PC-3 (cell line): ENCODE measurements around the gene AFF3. TPM values are rescaled to one million over a fixed set of nuclear protein-coding genes. Genes with fewer than 3 reads are reported as not detected.

Experiments
- ATAC-seq: fragments of 200-7000 bp; cut with Tn5 transposase; 2 replicates; pipeline ENCODE4 v1.9.1; 2020; ENCODE audit warnings: mild to moderate bottlenecking, moderate library complexity
- BruUV-seq: library from RNA; stranded (reverse); fragments of 400-500 nt; replicated peaks from 2 replicates; lab custom pipeline; 2021; lab: Mats Ljungman, UMichigan
- CTCF ChIA-PET: fragments of 300-600 bp; sonication (Branson Sonifier 250); formaldehyde crosslinking; loops from one replicate; lab custom pipeline; 2022; ENCODE audit warnings: antibody characterized with exemption; lab: Charles Lee
- POLR2A ChIA-PET: fragments of 300-600 bp; sonication (Branson Sonifier 250); formaldehyde crosslinking; loops from one replicate; lab custom pipeline; 2022; ENCODE audit warnings: antibody characterized with exemption; ENCODE audit not compliant: unreplicated experiment; lab: Charles Lee
- DNase-seq: peaks from one replicate; pipeline ENCODE4 v3.0.0-alpha.2; 2015
- H2AFZ ChIP-seq: fragments of 300-600 bp; sonication (generic); 2 replicates; pipeline ENCODE4 v1.6.0; 2016; ENCODE audit warnings: antibody characterized with exemption, low read length
- H3F3A ChIP-seq: fragments of 300-600 bp; sonication (generic); one replicate; pipeline ENCODE4 v1.6.0; 2017; ENCODE audit warnings: antibody characterized with exemption, low read length, control low read depth, mild to moderate bottlenecking; ENCODE audit not compliant: unreplicated experiment
- H3K27ac ChIP-seq: fragments of 300-600 bp; sonication (generic); 2 replicates; pipeline ENCODE4 v1.5.1; 2016; ENCODE audit warnings: mild to moderate bottlenecking, low read length
- H3K27me3 ChIP-seq: fragments of 300-600 bp; sonication (generic); 2 replicates; pipeline ENCODE4 v1.6.1; 2016; ENCODE audit warnings: low read length, mixed read lengths
- H3K36me3 ChIP-seq: fragments of 300-600 bp; sonication (generic); 2 replicates; pipeline ENCODE4 v1.6.1; 2016; ENCODE audit warnings: low read depth, mixed run types, low read length, mixed read lengths
- H3K4me1 ChIP-seq: fragments of 300-600 bp; sonication (generic); 2 replicates; pipeline ENCODE4 v1.5.1; 2016; ENCODE audit warnings: low read length; ENCODE audit not compliant: insufficient read depth
- H3K4me2 ChIP-seq: fragments of 300-600 bp; sonication (generic); 2 replicates; pipeline ENCODE4 v1.6.0; 2016; ENCODE audit warnings: low read length
- H3K4me3 ChIP-seq: fragments of 300-600 bp; sonication (generic); 2 replicates; pipeline ENCODE4 v1.5.1; 2016; ENCODE audit warnings: mild to moderate bottlenecking, low read length, mixed read lengths
- H3K79me2 ChIP-seq: fragments of 300-600 bp; sonication (generic); 2 replicates; pipeline ENCODE4 v1.6.1; 2017; ENCODE audit warnings: low read length, mixed read lengths
- H3K9ac ChIP-seq: fragments of 300-600 bp; sonication (generic); 2 replicates; pipeline ENCODE4 v1.6.0; 2016; ENCODE audit warnings: mild to moderate bottlenecking, low read length
- H3K9me2 ChIP-seq: fragments of 300-600 bp; sonication (generic); replicated peaks from 2 replicates; pipeline ENCODE4 v1.6.1; 2016; ENCODE audit warnings: mixed run types, low read length, mixed read lengths
- H3K9me3 ChIP-seq: fragments of 300-600 bp; sonication (generic); 2 replicates; pipeline ENCODE4 v1.6.1; 2016; ENCODE audit warnings: low read length, mixed read lengths
- H4K20me1 ChIP-seq: fragments of 300-600 bp; sonication (generic); 2 replicates; pipeline ENCODE4 v1.6.1; 2016; ENCODE audit warnings: low read length, mixed read lengths
- CTCF ChIP-seq: fragments of 300-600 bp; sonication (generic); conservative IDR thresholded peaks from 2 replicates; pipeline ENCODE4 v1.5.1; 2017; ENCODE audit warnings: antibody characterized with exemption, low read depth, mild to moderate bottlenecking, low read length
- EZH2 ChIP-seq: fragments of 300-600 bp; sonication (generic); IDR thresholded peaks from one replicate; pipeline ENCODE4 v1.6.1; 2017; ENCODE audit warnings: antibody characterized with exemption, mild to moderate bottlenecking, low read length; ENCODE audit not compliant: unreplicated experiment
- EZH2phosphoT487 ChIP-seq: fragments of 300-600 bp; sonication (generic); IDR thresholded peaks from 2 replicates; pipeline ENCODE4 v1.6.1; 2018; ENCODE audit warnings: mild to moderate bottlenecking, antibody characterized with exemption, low read length, borderline replicate concordance
- intact Hi-C: fragments of 100-400 bp; cut with micrococcal nuclease; formaldehyde crosslinking; loops from 2 replicates; pipeline ENCODE4 v1.9.0; 2023
- total RNA-seq: library from RNA; depleted of rRNA; stranded (reverse); fragments of >200 nt; gene quantifications from 2 replicates; pipeline ENCODE4 v1.2.3, GENCODE V29; 2014

AFF3 gene
- total RNA-seq, 1 experiment from 2014 or later = 0.04 TPM

GRCh38 chr2:100072503-100072902, 69.9 kb downstream of the AFF3 start:
- intact Hi-C loops = no loop called here
- Histone ChIP-seq H3K9ac (no peak overlapping the region), H3K27me3 (peaks cover 16% of the 10 kb centered on the region), H3K36me3 (no peaks in the 10 kb centered on the region), H3K4me1 (peaks cover 15% of the 10 kb centered on the region), H4K20me1 (no peaks in the 10 kb centered on the region), H3K27ac (no peak overlapping the region), H3K79me2 (no peaks in the 10 kb centered on the region), H2AFZ (no peak overlapping the region), H3K9me3 (no peaks in the 10 kb centered on the region), H3K9me2 (no peaks in the 10 kb centered on the region), H3K4me2 (no peak overlapping the region), H3K4me3 (no peak overlapping the region), H3F3A (no peaks in the 10 kb centered on the region)
- ChIA-PET POLR2A (no interaction called here), CTCF (no interaction called here)
- BruUV-seq = no TSS peak
- no peak for TF ChIP-seq EZH2
- TF ChIP-seq EZH2phosphoT487 = no peak
- TF ChIP-seq CTCF = no peak
- DNase-seq (no peak), ATAC-seq (no peak)

- no peak for ATAC-seq
- intact Hi-C loops = no loop called here
- CTCF ChIA-PET = no interaction called here
Observed at GRCh38 chr2:100071335-100072043, 70.9 kb downstream of the AFF3 start.

More at GRCh38 chr2:100071335-100072043, 70.9 kb downstream of the AFF3 start:
- no peak for DNase-seq
- H3F3A ChIP-seq = no peaks in the 10 kb centered on the region
- no peak overlapping the region for H3K9ac ChIP-seq
- no peaks in the 10 kb centered on the region for H4K20me1 ChIP-seq
- H3K79me2 ChIP-seq = no peaks in the 10 kb centered on the region
- no peak overlapping the region for H3K4me3 ChIP-seq
- POLR2A ChIA-PET = no interaction called here
- no peak overlapping the region for H3K27ac ChIP-seq
- no peaks in the 10 kb centered on the region for H3K9me3 ChIP-seq
- no peaks in the 10 kb centered on the region for H3K9me2 ChIP-seq
- peaks cover 16% of the 10 kb centered on the region for H3K27me3 ChIP-seq
- TF ChIP-seq EZH2 (no peak), CTCF (no peak), EZH2phosphoT487 (no peak)
- H3K36me3 ChIP-seq = no peaks in the 10 kb centered on the region
- peaks cover 18% of the 10 kb centered on the region for H3K4me1 ChIP-seq
- H3K4me2 ChIP-seq = no peak overlapping the region
- H2AFZ ChIP-seq = no peak overlapping the region
- no TSS peak for BruUV-seq
